Liver (tissue), 9 donors: ENCODE measurements around the gene TMEM269. TPM values are rescaled to one million over a fixed set of nuclear protein-coding genes. Genes with fewer than 3 reads are reported as not detected.

ENCODE experiments used
- DNase-seq: peaks from one replicate; pipeline ENCODE4 v3.0.0-alpha.2; 2017; ENCODE audit warnings: low spot score
- H3K27ac ChIP-seq, 2 donors: one replicate each; pipeline ENCODE4 v1.7.0; 2013; ENCODE audit warnings: inconsistent platforms in 2 of 2, low read length in 2 of 2, control low read depth in 1 of 2, low read depth in 1 of 2, mild to moderate bottlenecking in 1 of 2
- H3K27me3 ChIP-seq, 4 donors: one replicate each; pipeline versions ENCODE4 v1.6.1 to v1.7.0; 2013; ENCODE audit warnings: low read length in 3 of 4, inconsistent platforms in 1 of 4, mild to moderate bottlenecking in 1 of 4, moderate library complexity in 1 of 4; ENCODE audit not compliant: control insufficient read depth in 4 of 4, insufficient read depth in 4 of 4
- H3K36me3 ChIP-seq, 4 donors: one replicate each; pipeline versions ENCODE4 v1.6.1 to v1.7.0; 2013; ENCODE audit warnings: low read length in 3 of 4, mild to moderate bottlenecking in 3 of 4, low read depth in 1 of 4, moderate library complexity in 1 of 4; ENCODE audit not compliant: control insufficient read depth in 4 of 4, insufficient read depth in 3 of 4
- H3K4me1 ChIP-seq, 4 donors: one replicate each; pipeline versions ENCODE4 v1.6.1 to v1.7.0; 2013; ENCODE audit warnings: low read length in 3 of 4, mild to moderate bottlenecking in 3 of 4, moderate library complexity in 1 of 4; ENCODE audit not compliant: control insufficient read depth in 4 of 4, insufficient read depth in 4 of 4
- H3K4me3 ChIP-seq, 3 donors: one replicate each; pipeline versions ENCODE4 v1.6.1 to v1.7.0; 2013; ENCODE audit warnings: low read length in 3 of 3, control low read depth in 1 of 3, low read depth in 1 of 3, mild to moderate bottlenecking in 1 of 3
- H3K9ac ChIP-seq, 2 donors: one replicate each; pipeline ENCODE4 v1.7.0; 2013; ENCODE audit warnings: low read length in 2 of 2, mild to moderate bottlenecking in 2 of 2, moderate library complexity in 2 of 2, control low read depth in 1 of 2, low read depth in 1 of 2
- H3K9me3 ChIP-seq, 4 donors: one replicate each; pipeline versions ENCODE4 v1.6.1 to v1.7.0; 2013; ENCODE audit warnings: low read length in 3 of 4; ENCODE audit not compliant: control insufficient read depth in 4 of 4
- EGR1 ChIP-seq, 2 donors: IDR thresholded peaks; 2 replicates each; pipeline ENCODE4 v1.6.1; 2016 to 2018; ENCODE audit warnings: antibody characterized with exemption in 2 of 2, low read depth in 2 of 2
- FOXA2 ChIP-seq: IDR thresholded peaks from 2 replicates; pipeline ENCODE4 v1.6.1; 2016; ENCODE audit warnings: antibody characterized with exemption
- JUND ChIP-seq, 2 donors: IDR thresholded peaks; 2 replicates each; pipeline ENCODE4 v1.6.1; 2016; ENCODE audit warnings: antibody characterized with exemption in 2 of 2
- NR2F2 ChIP-seq: IDR thresholded peaks from 2 replicates; pipeline ENCODE4 v1.6.1; 2016; ENCODE audit warnings: antibody characterized with exemption
- RAD21 ChIP-seq, 2 donors: IDR thresholded peaks; 2 replicates each; pipeline ENCODE4 v1.6.1; 2016; ENCODE audit warnings: antibody characterized with exemption in 2 of 2, mild to moderate bottlenecking in 2 of 2
- TAF1 ChIP-seq: conservative IDR thresholded peaks from 2 replicates; pipeline ENCODE4 v1.6.1; 2016; ENCODE audit warnings: antibody characterized with exemption, mild to moderate bottlenecking
- WGBS: extraction: QIAGEN DNeasy Blood & Tissue Kit; methylation state at CpG from one replicate; pipeline ENCODE4 v1.1.7; 2013; 5-methylcytosine and 5-hydroxymethylcytosine counted together
- polyA plus RNA-seq, 2 donors: library from polyadenylated mRNA; stranded (reverse) in 1 of 2; unstranded in 1 of 2; fragments of 200-250 nt in 1 of 2; fragments of >200 nt in 1 of 2; fragmentation: Nextera tagmentation in 1 of 2; extraction: Ambion mirVana in 1 of 2; gene quantifications; one replicate each; pipeline versions ENCODE4 v1.2.1 to v1.2.3, GENCODE V29; 2013 to 2015
- total RNA-seq, 2 donors: library from RNA; depleted of rRNA; stranded (reverse); fragments of >200 nt; gene quantifications; one replicate each; pipeline ENCODE4 v1.2.3, GENCODE V29; 2014
- TF ChIP-seq, protein P1 (sequence below): IDR thresholded peaks from 2 replicates; pipeline ENCODE4 v1.6.1; 2016; ENCODE audit warnings: antibody characterized with exemption
- TF ChIP-seq, protein P2 (sequence below): IDR thresholded peaks from 2 replicates; pipeline ENCODE4 v1.6.1; 2016; ENCODE audit warnings: antibody characterized with exemption, mild to moderate bottlenecking
- TF ChIP-seq, protein P3 (sequence below): IDR thresholded peaks from 2 replicates; pipeline ENCODE4 v1.6.1; 2016; ENCODE audit warnings: antibody characterized with exemption
- donor health status: healthy.
- donor health status: healthy.
- donor health status: healthy.
- donor health status: healthy.
- donor health status: healthy.

The TMEM269 gene
- total and polyA plus RNA-seq, 4 donors = 0.05 to 0.08 TPM; not detected in 2

DNA sequence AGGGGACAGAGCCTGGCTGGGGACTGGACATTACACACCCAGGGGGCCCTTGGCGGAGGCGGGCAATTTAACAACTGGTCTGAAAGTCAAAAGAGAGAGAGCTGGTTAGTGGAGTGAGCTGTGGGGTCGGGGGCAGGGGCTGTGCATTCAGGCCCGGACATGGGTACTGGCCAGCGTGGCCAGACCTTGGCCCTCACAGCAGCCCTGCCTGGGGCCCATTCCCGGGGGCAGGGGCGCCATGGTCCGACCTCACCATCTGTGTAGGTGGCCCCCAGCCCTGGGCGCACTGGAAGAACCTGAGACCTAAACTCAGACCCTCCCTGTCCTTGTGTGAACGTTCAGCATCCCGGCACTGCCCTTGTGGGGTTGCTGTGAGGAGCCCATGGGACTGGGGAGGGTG lies 49.7 kb upstream of the TMEM269 start:
- Histone ChIP-seq H3K27me3 (no peaks in the 10 kb centered on the region), H3K4me1 (peaks cover 0 to under 1% (median 0%) of the 10 kb centered on the region in 4 donors), H3K36me3 (no peaks in the 10 kb centered on the region), H3K4me3 (no peak overlapping the region), H3K9me3 (no peaks in the 10 kb centered on the region), H3K27ac (no peak overlapping the region), H3K9ac (no peak overlapping the region)
- no peak for DNase-seq
- no peak for TF ChIP-seq FOXA2
- TF ChIP-seq, protein P1, sequence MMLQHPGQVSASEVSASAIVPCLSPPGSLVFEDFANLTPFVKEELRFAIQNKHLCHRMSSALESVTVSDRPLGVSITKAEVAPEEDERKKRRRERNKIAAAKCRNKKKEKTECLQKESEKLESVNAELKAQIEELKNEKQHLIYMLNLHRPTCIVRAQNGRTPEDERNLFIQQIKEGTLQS = no peak
- TF ChIP-seq, protein P2, sequence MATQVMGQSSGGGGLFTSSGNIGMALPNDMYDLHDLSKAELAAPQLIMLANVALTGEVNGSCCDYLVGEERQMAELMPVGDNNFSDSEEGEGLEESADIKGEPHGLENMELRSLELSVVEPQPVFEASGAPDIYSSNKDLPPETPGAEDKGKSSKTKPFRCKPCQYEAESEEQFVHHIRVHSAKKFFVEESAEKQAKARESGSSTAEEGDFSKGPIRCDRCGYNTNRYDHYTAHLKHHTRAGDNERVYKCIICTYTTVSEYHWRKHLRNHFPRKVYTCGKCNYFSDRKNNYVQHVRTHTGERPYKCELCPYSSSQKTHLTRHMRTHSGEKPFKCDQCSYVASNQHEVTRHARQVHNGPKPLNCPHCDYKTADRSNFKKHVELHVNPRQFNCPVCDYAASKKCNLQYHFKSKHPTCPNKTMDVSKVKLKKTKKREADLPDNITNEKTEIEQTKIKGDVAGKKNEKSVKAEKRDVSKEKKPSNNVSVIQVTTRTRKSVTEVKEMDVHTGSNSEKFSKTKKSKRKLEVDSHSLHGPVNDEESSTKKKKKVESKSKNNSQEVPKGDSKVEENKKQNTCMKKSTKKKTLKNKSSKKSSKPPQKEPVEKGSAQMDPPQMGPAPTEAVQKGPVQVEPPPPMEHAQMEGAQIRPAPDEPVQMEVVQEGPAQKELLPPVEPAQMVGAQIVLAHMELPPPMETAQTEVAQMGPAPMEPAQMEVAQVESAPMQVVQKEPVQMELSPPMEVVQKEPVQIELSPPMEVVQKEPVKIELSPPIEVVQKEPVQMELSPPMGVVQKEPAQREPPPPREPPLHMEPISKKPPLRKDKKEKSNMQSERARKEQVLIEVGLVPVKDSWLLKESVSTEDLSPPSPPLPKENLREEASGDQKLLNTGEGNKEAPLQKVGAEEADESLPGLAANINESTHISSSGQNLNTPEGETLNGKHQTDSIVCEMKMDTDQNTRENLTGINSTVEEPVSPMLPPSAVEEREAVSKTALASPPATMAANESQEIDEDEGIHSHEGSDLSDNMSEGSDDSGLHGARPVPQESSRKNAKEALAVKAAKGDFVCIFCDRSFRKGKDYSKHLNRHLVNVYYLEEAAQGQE = no peak
- no peak for TF ChIP-seq EGR1 (IDR thresholded peaks at IDR 0.05; ENCODE audit: low read depth in 2 of 2)
- no peak for TF ChIP-seq JUND (IDR thresholded peaks at IDR 0.05)
- TF ChIP-seq, protein P3, sequence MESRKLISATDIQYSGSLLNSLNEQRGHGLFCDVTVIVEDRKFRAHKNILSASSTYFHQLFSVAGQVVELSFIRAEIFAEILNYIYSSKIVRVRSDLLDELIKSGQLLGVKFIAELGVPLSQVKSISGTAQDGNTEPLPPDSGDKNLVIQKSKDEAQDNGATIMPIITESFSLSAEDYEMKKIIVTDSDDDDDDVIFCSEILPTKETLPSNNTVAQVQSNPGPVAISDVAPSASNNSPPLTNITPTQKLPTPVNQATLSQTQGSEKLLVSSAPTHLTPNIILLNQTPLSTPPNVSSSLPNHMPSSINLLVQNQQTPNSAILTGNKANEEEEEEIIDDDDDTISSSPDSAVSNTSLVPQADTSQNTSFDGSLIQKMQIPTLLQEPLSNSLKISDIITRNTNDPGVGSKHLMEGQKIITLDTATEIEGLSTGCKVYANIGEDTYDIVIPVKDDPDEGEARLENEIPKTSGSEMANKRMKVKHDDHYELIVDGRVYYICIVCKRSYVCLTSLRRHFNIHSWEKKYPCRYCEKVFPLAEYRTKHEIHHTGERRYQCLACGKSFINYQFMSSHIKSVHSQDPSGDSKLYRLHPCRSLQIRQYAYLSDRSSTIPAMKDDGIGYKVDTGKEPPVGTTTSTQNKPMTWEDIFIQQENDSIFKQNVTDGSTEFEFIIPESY = no peak
- no peak for TF ChIP-seq TAF1
- 93% methylated on average over 11 of the region's 11 CpGs for WGBS

DNA sequence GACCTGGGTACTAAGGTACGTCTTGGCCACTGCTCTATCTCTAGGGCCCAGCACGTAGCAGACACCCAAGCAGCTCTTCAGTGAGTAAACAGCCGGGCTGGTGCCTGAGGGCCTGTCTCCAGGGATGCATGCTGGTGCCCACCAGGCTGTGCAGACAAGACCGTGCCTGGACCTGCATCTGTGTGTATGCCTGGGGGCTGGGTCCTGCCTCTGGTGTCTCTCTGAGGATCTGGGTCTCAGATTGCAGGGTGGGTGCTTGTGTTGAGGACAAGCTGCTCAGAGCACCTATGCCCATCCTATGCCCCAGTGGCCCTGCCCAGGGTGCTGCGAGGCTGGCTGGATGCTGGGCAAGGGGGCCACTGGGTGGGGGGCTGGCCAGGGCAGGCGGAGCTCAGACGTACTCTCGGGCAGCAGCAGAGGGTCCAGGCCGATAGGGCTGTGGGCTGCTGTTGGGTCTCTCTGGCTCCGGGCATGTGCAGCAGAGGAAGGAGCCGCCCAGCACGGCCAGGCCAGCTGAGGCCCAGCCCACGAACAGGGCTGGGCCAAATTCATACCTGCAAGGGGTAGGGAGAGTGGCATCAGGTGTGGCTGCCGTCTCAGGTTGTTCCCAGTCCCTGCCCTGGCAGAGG lies 49.2 kb upstream of the TMEM269 start:
- no peaks in the 10 kb centered on the region for H3K36me3 ChIP-seq
- no peak for DNase-seq
- peaks cover 2 to 6% (median 4%) of the 10 kb centered on the region in 4 donors for H3K4me1 ChIP-seq
- no peak for TF ChIP-seq NR2F2
- TF ChIP-seq, protein P3 = no peak
- H3K27ac ChIP-seq = no peak overlapping the region
- 87% methylated on average over 14 of the region's 14 CpGs for WGBS
- H3K27me3 ChIP-seq = no peaks in the 10 kb centered on the region
- H3K9ac ChIP-seq = no peak overlapping the region
- H3K4me3 ChIP-seq = no peak overlapping the region
- no peaks in the 10 kb centered on the region for H3K9me3 ChIP-seq

DNA sequence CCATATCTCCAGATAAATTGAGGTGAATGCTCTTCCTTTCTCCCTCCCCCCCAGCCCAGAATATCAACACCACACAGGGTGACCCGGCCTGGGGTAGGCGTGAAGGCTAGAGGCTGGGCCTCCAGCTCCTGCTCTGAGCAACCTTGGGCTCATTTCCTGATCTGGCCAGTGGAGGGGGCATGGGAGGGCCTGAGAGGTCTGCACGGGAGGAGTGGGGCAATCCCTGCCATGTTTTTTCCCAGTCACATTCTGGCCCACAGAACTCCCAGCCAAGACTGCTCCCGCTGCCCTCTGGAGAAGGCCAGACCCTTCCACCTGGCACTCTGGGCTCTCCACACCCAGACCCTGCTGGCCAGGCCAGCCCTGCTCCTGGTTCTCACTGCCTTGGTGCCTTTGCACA lies 48.6 kb upstream of the TMEM269 start:
- no peaks in the 10 kb centered on the region for H3K36me3 ChIP-seq
- H3K27me3 ChIP-seq = no peaks in the 10 kb centered on the region
- no peak for DNase-seq
- no peak overlapping the region for H3K4me3 ChIP-seq
- H3K27ac ChIP-seq = no peak overlapping the region
- 73% methylated on average over 4 of the region's 4 CpGs for WGBS
- no peaks in the 10 kb centered on the region for H3K9me3 ChIP-seq
- TF ChIP-seq, protein P3 = no peak
- TF ChIP-seq NR2F2 = no peak
- TF ChIP-seq EGR1 (IDR thresholded peaks at IDR 0.05; ENCODE audit: low read depth in 2 of 2) = no peak
- TF ChIP-seq JUND (IDR thresholded peaks at IDR 0.05) = no peak
- TF ChIP-seq RAD21 (IDR thresholded peaks at IDR 0.05) = peak in 1 of 2 donors; percentile 14
- H3K4me1 ChIP-seq = peaks cover 2 to 7% (median 5%) of the 10 kb centered on the region in 4 donors
- no peak overlapping the region for H3K9ac ChIP-seq
